Measurements from ENCODE around the gene XPA.

GRCh38 chr9:97628668-97629067 is 68.5 kb downstream of the XPA start:
- TF ChIP-seq TAF1 (conservative IDR thresholded peaks at IDR 0.05), result no peak
- TF ChIP-seq EGR1 (IDR thresholded peaks at IDR 0.05; ENCODE audit: low read depth in 2 of 2), result no peak
- TF ChIP-seq ZBTB33 (IDR thresholded peaks at IDR 0.05), result no peak
- no peak for TF ChIP-seq CTCF (IDR thresholded peaks at IDR 0.05; ENCODE audit: low read depth, low read length, missing input control)
